GM15510 (cell line): Measurements from ENCODE around the gene ZBTB45.

Experiments
- POLR2A ChIP-seq: IDR thresholded peaks from 3 replicates; pipeline ENCODE4 v1.6.1; 2011; ENCODE audit warnings: borderline replicate concordance; ENCODE audit not compliant: insufficient read length; ENCODE audit errors: extremely low read depth

Gene ZBTB45

DNA sequence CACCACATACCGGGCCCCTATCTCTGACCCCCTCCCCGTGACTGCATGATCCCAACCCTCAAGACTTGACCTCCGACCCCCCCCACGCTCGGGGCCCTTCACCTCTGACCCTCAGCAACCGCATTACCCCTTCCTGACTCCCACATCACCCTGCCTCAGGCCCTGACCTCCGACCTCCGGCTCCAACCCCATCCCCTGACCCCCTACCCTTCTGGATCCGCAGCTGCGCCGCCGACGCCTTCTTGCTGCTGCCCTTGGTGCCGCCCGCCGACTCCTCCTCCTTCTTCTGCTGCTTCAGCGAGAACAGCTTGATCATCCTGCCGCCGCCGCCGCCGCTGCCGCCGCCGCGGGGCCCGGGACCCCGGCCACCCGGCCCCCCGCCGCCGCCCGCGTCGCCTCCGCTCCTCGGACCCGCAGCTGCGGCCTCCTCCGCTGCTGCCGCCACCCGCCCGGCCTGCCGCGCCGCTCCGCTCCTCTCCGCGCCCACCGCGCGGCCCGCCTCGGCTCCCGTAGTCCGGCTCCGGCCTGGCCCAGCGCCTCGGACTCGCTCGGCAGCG is 38.5 kb upstream of the ZBTB45 start, which contains the start of gene UBE2M:
Gene UBE2M (minus strand): TSS at position 546 of the 557 bp plus-strand sequence. CDS start 230 bp downstream, at position 316.
- TF ChIP-seq POLR2A: no peak

- no peak for TF ChIP-seq POLR2A
Observed at GRCh38 chr19:58557221-58558065, 37.8 kb upstream of the ZBTB45 start.

DNA sequence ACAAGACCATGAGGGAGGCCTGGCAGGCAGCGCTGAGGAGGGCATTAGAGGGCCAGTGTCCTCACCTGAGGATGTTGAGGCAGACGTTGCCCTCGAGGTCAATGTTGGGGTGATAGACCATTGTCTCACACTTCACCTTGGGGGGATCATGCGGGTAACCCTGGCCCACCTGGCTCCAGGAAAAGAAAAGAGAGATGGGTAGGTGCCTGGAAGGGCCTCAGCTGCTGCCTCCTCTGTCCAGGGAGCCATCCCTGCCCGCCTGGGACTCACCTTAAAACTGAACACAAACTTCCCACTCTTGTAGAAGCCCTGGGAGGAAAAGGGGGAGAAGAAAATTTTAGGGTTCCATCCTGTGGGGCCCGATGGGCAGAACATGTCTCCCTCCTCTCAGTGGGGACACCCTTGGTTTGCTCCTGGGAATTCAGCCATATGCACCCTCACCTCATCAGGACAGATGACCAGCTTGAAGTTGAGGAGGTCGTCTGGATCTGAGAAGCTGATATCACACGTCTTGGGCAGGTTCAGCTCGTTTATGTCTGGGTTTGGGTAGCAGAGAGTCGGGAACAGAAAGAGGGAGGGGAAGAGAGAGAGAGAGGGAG is 37.1 kb upstream of the ZBTB45 start:
- TF ChIP-seq POLR2A: no peak

DNA sequence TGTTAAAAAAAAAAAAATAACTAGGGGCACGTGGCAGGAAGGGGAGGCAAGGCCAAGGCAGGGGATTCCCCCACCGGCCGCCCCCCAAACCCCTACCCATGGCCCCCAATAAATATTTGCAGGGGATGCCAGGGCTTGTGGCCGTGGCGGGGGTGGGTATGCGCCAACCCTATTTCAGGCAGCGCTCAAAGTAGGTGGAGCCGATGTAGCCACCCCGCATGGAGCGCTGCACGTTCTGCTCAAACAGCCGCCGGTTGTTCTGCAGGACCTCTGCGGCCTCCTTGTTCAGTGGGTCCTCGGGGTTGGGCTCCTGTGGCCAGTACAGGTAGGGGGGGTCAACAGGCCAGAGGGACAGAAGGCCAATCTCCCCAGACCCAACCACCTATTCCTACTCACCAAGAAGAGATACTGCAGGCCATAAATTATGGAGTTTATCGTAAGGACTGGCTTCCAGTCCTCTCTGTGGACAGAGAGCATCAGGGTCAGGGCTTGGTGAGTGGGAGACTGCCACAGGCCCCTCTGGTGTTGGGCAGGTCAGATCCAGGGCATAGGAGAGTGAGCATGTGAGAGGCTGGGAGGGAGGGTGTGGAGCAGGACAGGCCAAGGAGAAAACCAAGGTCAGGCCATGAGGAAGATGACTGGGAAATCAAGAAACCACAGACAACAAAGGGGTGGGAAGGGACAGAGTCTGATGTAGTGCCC is 36.5 kb upstream of the ZBTB45 start:
- TF ChIP-seq POLR2A: no peak

- no peak for TF ChIP-seq POLR2A
Observed at GRCh38 chr19:58555369-58555885, 35.8 kb upstream of the ZBTB45 start.

- TF ChIP-seq POLR2A: peak; percentile 84
Observed at GRCh38 chr19:58554494-58555368, 35.1 kb upstream of the ZBTB45 start, which contains the start of gene CHMP2A. Gene CHMP2A (minus strand): TSS chr19:58555105. CDS start chr19:58554212, 893 bp downstream.

DNA sequence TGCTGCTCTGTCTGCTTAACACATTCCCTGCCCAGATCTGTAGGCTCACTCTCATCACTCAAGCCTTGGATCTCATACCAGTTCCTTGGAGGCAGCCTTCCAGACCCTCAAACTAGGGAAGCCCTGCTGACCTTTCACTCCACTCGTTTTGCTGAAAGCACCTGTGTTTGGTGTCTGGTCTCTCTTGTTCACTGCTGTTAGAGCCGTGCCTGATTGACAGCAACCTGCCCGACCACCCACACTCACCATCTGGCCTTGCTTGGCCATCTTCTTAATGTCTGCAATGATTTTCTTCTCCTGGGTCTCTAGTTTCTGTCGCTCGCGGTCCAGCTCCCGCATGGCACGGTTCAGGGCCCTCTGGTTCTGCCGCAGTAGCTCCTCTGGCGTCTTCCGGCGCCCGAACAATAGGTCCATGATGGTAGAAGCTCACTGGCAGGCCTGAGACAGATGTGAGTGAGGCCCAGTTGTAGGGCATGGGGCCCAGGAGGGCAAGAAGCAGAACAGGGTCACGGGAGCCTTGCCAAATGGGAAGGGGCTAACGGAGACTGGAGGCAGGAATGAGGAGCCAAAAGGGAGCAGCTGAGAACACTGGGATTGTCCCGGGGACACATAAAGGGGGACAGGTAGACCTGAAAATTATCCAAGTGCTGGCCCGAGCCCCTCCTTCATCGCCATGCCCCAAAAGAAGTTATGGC is 34.3 kb upstream of the ZBTB45 start:
- TF ChIP-seq POLR2A: no peak

- TF ChIP-seq POLR2A: no peak
Observed at GRCh38 chr19:58552655-58553054, 33.0 kb upstream of the ZBTB45 start.

- TF ChIP-seq POLR2A: no peak
Observed at GRCh38 chr19:58551577-58552471, 32.2 kb upstream of the ZBTB45 start.

GRCh38 chr19:58551123-58551497 is 31.5 kb upstream of the ZBTB45 start:
- TF ChIP-seq POLR2A: no peak

DNA sequence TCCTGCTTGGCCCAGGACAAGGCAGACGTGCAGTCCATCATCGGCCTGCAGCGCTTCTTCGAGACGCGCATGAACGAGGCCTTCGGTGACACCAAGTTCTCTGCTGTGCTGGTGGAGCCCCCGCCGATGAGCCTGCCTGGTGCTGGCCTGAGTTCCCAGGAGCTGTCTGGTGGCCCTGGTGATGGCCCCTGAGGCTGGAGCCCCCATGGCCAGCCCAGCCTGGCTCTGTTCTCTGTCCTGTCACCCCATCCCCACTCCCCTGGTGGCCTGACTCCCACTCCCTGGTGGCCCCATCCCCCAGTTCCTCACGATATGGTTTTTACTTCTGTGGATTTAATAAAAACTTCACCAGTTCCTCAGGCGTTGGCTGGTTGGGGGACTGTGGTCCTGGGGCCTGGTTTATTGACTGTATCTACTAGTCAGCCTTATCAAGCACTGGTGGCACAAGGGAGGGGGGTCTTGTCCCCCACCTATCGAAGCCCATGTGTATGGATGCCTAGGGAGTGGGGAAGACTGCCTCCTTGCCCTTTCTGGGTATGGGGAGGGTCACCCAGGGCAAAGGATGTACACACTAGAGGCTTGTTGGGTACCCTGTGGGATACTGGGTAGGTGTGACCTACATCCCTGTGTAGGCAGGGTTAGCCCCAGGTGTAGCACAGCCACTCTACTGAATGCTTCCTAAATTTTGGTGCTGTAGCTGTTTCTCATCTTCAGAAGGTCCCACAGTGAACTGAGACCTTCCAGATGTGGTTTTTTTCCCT is 30.9 kb upstream of the ZBTB45 start:
- peak; percentile 24 for TF ChIP-seq POLR2A
